ENCODE data around the gene PHEX. TPM values are rescaled to one million over a fixed set of nuclear protein-coding genes. Genes with fewer than 3 reads are reported as not detected.

PHEX gene
- total RNA-seq, 1 donor = 1.4 TPM

- Histone ChIP-seq H2AFZ (ENCODE audit: low read length) (no peak overlapping the region), H4K20me1 (ENCODE audit: insufficient read depth, low read length) (no peaks in the 10 kb centered on the region), H3K9me3 (ENCODE audit: low read depth, low read length) (no peaks in the 10 kb centered on the region), H3K4me3 (ENCODE audit: insufficient read depth, low read length) (no peak overlapping the region), H3K79me2 (ENCODE audit: insufficient read depth, low read length) (no peaks in the 10 kb centered on the region), H3K36me3 (ENCODE audit: insufficient read depth, low read length) (peaks cover 4% of the 10 kb centered on the region), H3K4me2 (ENCODE audit: insufficient read depth, low read length) (no peak overlapping the region), H3K27ac (ENCODE audit: low read depth, low read length) (no peak overlapping the region), H3K27me3 (ENCODE audit: insufficient read depth, low read length) (no peaks in the 10 kb centered on the region), H3K4me1 (ENCODE audit: insufficient read depth, low read length) (no peaks in the 10 kb centered on the region)
- DNase-seq (ENCODE audit: insufficient read length, low spot score, missing footprints) = no peak
- TF ChIP-seq CTCF (IDR thresholded peaks at IDR 0.05; ENCODE audit: extremely low read depth, low read depth, low read length) = no peak
Observed at GRCh38 chrX:21998037-21998436, 34.1 kb upstream of the PHEX start.

GRCh38 chrX:22004866-22005265, 27.3 kb upstream of the PHEX start:
- DNase-seq (ENCODE audit: insufficient read length, low spot score, missing footprints) = no peak
- no peaks in the 10 kb centered on the region for H3K4me1 ChIP-seq (ENCODE audit: insufficient read depth, low read length)
- H3K27me3 ChIP-seq (ENCODE audit: insufficient read depth, low read length) = no peaks in the 10 kb centered on the region
- H2AFZ ChIP-seq (ENCODE audit: low read length) = no peak overlapping the region
- H3K36me3 ChIP-seq (ENCODE audit: insufficient read depth, low read length) = no peaks in the 10 kb centered on the region
- no peaks in the 10 kb centered on the region for H3K79me2 ChIP-seq (ENCODE audit: insufficient read depth, low read length)
- TF ChIP-seq CTCF (IDR thresholded peaks at IDR 0.05; ENCODE audit: extremely low read depth, low read depth, low read length) = no peak
- no peak overlapping the region for H3K4me2 ChIP-seq (ENCODE audit: insufficient read depth, low read length)
- no peaks in the 10 kb centered on the region for H3K9me3 ChIP-seq (ENCODE audit: low read depth, low read length)
- no peak overlapping the region for H3K27ac ChIP-seq (ENCODE audit: low read depth, low read length)
- no peak overlapping the region for H3K4me3 ChIP-seq (ENCODE audit: insufficient read depth, low read length)
- no peaks in the 10 kb centered on the region for H4K20me1 ChIP-seq (ENCODE audit: insufficient read depth, low read length)

GRCh38 chrX:22012051-22012450, 20.1 kb upstream of the PHEX start:
- Histone ChIP-seq H3K27ac (ENCODE audit: low read depth, low read length) (no peak overlapping the region), H3K4me3 (ENCODE audit: insufficient read depth, low read length) (no peak overlapping the region), H3K4me2 (ENCODE audit: insufficient read depth, low read length) (no peak overlapping the region), H3K27me3 (ENCODE audit: insufficient read depth, low read length) (no peaks in the 10 kb centered on the region), H3K36me3 (ENCODE audit: insufficient read depth, low read length) (no peaks in the 10 kb centered on the region), H3K9me3 (ENCODE audit: low read depth, low read length) (no peaks in the 10 kb centered on the region), H3K79me2 (ENCODE audit: insufficient read depth, low read length) (no peaks in the 10 kb centered on the region), H4K20me1 (ENCODE audit: insufficient read depth, low read length) (no peaks in the 10 kb centered on the region), H2AFZ (ENCODE audit: low read length) (no peak overlapping the region), H3K4me1 (ENCODE audit: insufficient read depth, low read length) (no peaks in the 10 kb centered on the region)
- TF ChIP-seq CTCF (IDR thresholded peaks at IDR 0.05; ENCODE audit: extremely low read depth, low read depth, low read length) = no peak
- no peak for DNase-seq (ENCODE audit: insufficient read length, low spot score, missing footprints)

GRCh38 chrX:22012931-22013330, 19.2 kb upstream of the PHEX start:
- no peak overlapping the region for H3K4me3 ChIP-seq (ENCODE audit: insufficient read depth, low read length)
- H3K79me2 ChIP-seq (ENCODE audit: insufficient read depth, low read length) = no peaks in the 10 kb centered on the region
- no peaks in the 10 kb centered on the region for H3K27me3 ChIP-seq (ENCODE audit: insufficient read depth, low read length)
- no peak overlapping the region for H2AFZ ChIP-seq (ENCODE audit: low read length)
- H4K20me1 ChIP-seq (ENCODE audit: insufficient read depth, low read length) = no peaks in the 10 kb centered on the region
- H3K4me2 ChIP-seq (ENCODE audit: insufficient read depth, low read length) = no peak overlapping the region
- H3K27ac ChIP-seq (ENCODE audit: low read depth, low read length) = no peak overlapping the region
- no peaks in the 10 kb centered on the region for H3K36me3 ChIP-seq (ENCODE audit: insufficient read depth, low read length)
- no peak for DNase-seq (ENCODE audit: insufficient read length, low spot score, missing footprints)
- H3K9me3 ChIP-seq (ENCODE audit: low read depth, low read length) = no peaks in the 10 kb centered on the region
- no peak for TF ChIP-seq CTCF (IDR thresholded peaks at IDR 0.05; ENCODE audit: extremely low read depth, low read depth, low read length)
- no peaks in the 10 kb centered on the region for H3K4me1 ChIP-seq (ENCODE audit: insufficient read depth, low read length)
